Urothelium cell line (cell line): ENCODE data around the gene ARNT2.

Experiments
- DNase-seq: peaks from one replicate; pipeline ENCODE4 v3.0.0; 2011; ENCODE audit warnings: low spot score, mixed read lengths
- FAIRE-seq: peaks from 2 replicates; lab custom pipeline; 2011; peaks lifted over from hg19 to GRCh38; lab: Jason Lieb, UNC

ARNT2 gene

DNA sequence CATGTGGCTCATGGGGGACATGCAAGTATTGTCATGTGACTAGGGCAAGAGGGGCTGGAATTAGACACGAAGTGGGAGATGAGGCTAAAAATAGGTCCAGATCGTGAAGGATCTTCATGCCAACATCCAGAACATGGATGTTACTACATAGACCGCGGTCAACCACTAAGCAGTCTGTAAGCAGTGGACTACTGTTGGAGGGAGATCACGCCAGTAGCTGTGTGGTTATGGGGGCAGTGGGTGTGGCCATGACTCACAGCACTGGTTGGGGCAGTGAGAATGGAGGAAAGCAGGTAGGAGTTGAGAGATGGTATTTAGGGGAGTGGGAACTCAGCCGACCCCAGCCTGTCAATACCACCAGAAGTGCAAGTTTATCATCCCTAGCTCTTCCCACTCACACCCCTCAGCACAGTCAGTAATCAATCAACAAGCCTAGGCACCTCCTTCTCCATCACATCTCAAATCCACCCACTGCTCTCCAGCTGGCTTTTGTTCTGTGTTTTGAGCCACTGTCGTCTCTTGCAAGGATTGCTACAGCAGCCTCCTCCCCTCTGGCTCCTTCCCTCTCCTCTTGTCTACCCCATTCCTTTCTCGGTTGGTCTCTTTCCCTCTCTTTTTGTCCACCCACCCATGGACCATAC, 183.8 kb downstream of the ARNT2 start:
- DNase-seq (no peak), FAIRE-seq (no peak)

DNA sequence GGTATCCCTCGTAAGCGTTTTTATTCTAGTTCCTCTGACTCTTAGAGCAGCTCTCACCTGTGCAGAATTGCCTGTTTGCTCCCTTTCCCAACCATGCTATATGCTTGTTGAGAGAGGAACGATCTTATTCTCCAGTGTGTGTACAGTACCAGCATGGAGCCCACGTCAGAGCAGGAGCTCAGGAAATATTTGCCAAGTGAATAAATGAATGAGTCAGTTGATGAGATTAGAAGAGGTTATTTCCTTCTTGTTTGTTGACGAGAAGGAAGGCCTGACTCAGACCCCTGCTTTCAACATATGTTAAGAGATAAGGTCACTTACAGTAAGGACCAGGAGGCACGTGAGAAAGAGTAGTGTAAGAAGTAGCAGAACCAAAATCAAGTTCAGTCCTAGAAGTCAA, 184.6 kb downstream of the ARNT2 start:
- FAIRE-seq: no peak
- no peak for DNase-seq

DNA sequence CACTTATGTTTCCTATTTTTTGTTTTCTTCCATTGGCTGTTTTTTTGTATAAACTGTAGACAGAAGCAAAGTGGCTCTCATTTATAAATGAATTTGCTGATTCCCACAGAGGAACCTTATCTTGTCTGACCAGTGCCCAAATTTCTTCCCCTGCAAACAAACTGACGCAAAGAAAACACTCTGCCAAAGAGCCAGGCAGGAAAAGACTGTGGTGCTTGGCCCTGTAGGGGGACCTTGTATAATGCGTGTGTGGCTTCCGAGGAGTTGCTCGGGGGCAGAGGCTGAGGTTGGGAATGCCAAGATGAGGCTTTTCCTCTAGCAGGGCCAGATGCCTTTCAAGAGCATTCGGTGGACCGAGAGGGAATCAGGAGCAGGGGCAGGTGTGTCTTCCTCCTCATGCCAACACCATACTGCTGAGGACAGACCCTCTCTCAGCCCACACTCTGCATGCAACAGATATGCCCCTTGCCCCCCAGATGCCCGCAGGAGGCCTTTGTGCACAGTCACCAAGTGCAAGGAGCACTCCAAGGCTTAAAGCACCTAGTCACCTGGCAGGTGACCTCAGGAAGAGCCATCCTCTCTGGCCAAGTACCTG, 186.7 kb downstream of the ARNT2 start:
- no peak for FAIRE-seq
- no peak for DNase-seq

DNA sequence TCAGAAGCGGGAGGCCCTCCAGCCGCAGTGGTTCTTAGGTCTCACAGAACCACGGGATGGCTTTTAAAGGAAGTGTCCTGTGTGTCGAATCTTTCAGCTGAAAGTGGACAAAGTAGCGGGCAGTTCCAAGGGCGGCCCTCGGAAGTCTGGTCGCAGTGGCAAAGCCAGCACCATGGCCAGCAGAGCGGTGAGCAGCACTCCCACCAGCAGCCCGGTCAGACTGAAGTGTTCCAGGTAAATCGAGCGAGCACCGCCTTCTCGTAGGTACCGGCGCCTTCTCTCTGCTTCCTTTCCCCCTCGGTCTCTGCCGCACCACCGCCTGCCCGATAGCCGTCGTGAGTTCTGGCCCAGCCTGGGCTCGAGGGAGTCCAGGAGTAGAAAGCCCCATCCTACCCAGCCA, 187.3 kb downstream of the ARNT2 start:
- DNase-seq (no peak), FAIRE-seq (no peak)

DNA sequence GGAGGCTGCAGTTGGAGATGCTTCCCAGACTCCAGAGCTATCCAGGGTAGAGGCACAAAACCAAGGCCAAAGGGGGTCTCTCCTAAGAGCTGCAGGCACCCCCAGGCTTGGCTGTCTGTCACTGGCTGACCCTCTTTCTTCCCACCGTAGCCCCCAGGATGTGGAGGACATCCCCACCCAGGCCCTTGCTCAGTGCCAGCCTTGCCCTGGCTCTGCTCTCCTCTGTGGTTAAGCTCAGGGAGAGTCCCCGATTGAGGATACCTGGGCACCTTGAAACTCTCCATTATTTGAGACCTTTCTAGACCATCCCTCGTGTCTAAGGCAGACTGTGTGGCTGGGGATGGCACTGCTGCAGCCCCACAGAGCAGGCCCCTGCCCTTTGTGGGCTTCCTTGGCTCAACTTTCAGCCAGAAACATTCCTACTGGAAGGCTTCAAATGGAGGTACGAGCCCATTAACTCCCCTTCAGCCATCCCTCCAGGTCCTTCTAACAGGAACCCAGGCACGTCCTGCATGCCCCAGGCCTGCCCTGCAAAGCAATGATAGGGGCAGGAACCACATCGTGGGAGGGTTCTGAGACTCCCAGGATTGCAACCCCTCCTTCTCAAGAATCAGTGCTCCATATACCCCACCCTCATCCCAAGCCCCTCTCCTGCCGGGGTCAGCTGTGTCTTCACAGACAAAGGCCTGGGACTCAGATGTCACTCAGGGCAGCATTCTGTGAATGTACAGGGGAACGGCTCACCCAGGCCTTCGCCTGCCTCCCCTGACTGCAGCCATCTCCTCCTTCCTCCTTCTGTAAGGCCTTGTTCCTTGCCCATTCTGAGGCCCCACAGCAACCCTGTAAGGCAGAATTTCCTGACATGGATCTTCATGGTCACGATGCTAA, 188.0 kb downstream of the ARNT2 start:
- FAIRE-seq (no peak), DNase-seq (no peak)

DNA sequence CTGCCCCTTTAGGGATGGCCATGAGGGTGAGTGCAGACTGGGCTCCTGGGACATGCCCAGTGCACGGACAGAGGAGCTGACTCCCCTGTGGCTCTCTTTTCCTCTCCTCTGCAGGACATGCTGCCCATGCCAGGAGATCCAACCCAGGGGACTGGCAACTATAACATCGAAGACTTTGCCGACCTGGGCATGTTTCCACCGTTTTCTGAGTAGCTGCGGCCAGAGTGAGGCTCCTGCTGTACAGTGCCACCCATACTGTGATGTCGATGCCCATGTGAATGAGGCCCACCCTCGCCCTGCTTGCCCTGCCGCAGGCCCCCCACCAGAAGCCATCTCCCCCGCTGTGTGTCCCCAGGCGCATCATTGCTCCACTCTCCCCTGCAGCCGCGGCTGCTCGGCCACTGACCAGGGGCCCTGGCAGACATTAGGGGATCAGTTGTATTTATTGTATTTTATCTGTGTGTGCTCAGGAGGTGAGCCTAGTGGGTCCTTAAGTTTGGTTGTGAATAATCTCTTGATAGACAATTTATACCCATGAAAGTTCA, 189.4 kb downstream of the ARNT2 start:
- FAIRE-seq (no peak), DNase-seq (no peak)

DNA sequence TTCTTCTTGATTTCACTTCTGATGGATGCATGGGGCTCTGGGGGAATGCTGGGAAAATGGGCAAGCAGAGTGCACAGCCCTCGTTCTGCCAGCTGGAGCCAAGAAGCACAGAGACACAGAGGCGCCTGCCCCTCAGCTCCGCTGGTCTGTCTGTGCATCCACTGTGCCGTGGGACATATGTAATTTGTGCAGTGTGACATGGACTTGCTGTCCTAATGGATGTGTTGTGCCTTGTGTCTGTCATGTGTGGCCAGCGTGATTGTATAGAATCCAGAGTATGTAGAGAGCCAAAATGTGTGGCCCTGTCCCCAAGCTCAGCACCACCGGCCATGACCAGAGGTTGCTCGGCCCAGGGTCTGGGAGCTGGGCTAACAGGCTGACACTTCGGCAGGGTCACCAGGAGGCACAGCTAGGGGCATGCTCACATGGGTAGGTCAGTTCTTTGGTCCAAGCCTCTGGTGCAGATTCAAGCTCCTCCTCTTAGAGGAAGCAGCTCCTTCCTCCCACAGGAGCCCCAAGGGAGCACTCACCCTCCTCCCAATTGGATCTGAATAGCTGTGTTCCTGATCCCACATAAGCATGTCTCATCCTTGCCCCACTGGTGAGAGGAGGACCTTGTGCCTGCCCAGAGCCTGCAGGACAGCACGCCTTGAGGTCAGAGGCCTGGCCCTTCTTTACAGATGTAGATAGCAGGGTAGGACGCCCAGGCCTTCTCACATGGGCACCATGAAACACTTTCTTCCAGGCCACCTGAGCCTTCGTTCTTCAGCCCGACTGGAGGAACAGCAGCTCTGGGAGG, 190.1 kb downstream of the ARNT2 start:
- no peak for FAIRE-seq
- no peak for DNase-seq

DNA sequence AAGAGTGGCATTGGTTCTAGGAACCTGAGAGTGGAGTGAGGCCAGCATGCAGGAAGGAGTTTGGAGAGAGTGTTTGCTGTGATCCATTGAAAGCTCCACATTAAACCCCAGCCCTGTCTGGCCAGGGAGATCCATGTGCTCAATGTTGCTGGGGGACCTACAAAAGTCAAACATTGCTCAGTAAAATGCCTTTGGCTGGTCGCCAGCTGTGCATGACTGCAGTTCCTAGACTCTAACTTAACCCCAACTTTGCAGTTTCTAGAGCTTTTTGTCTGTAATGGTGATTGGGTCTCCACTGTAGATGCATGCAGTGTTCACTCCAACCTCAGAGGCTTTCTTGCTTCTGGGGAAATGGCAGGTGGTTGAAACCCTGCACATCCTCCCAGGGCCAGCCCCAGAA, 191.2 kb downstream of the ARNT2 start:
- FAIRE-seq: no peak

DNA sequence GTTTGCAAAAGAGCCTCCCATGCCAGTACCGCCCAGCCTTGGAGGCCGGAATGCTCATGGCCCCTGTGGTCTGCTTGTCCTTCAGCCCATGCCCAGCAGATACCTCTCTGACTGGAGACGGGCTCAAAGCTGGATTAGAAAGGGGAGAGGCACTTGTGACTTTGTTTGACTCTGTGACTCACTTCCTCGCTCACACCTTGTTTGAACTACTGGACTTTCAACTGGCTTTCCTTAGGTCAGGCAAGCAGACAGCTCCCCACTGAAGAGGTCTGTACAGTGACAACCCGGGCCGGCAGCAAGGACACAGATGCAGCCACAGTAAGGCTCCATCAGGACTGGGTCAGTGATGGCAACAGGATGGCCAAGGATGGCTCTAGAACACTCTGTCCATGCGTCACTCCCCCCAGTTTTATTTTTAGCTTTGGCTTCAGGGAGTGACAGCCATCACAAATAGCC, 192.4 kb downstream of the ARNT2 start:
- no peak for DNase-seq
- no peak for FAIRE-seq

More for the DNA sequence above, 191.2 kb downstream of the ARNT2 start:
- no peak for DNase-seq

DNA sequence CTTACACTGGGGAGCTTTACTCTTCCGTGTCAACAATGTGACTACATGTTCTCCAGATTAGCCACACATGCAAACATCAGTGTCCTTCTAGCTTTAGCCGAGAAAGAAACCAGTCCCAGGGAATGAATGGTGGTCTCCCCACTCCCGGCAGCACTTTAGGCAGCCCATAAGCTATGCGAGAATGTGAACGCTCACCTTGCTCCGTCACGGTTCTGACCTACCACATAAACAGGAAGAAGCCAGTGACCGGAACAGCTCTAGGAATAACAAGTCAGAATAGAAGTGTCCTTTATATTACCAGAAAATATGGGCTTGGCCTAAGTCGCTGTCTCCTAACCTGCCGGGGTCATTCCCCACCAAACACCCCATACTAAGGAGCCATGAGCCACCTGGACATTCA, 192.9 kb downstream of the ARNT2 start:
- FAIRE-seq: no peak

DNA sequence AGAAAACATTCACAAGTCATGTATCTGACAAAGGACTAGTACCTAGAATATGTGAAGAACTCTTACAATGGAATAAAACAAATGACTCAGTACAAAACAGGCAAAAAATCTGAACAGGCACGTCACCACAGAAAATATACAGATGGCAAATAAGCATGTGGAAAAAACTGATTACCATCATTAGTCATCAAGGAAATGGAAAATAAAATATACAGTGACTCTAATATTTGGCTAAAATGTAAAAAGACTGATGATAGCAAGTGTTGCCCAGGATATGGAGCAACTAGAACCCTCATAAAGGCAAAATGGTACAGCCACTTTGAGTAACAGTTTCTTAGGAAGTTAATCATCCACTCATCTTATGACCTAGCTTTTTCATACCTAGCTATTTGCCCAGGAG, 195.2 kb downstream of the ARNT2 start:
- FAIRE-seq (no peak), DNase-seq (no peak)

More for the DNA sequence above, 192.9 kb downstream of the ARNT2 start:
- DNase-seq: no peak

DNA sequence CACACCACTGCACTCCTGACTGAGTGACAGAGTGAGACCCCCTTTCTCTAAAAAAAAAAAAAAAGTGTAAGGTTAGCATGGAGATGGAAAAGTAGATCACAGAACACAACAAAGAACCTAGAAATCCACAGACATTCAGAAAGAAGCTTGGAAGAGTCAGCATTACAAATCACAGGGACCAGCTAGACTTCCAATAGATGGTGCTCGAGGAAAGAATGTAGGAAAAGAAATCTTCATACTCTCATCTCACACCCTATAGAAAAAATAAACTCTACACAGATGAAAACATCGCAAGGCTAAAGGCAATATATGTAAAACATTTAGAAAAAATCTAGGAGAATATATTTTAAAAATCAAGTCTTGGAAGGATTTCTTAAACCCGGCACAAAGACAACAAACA, 196.4 kb downstream of the ARNT2 start:
- DNase-seq: no peak
- no peak for FAIRE-seq

DNA sequence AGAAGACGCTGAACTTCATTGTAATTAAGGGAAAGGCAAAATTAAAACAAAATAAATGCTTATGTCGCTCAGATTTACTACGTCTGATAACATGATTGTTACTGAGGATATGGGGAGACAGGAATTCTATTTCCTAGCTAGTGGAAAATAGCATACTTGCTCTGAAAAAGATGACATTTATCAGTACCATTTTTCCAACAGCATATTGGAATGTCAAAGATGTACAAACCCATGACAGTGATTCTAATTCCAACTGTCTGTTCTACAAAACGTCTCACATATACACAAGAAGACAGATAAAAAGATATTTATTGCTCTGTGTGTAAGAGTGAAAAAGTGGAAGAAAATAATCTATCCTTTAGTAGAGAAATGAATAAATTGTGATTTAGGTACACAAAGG, 197.1 kb downstream of the ARNT2 start:
- DNase-seq (no peak), FAIRE-seq (no peak)

DNA sequence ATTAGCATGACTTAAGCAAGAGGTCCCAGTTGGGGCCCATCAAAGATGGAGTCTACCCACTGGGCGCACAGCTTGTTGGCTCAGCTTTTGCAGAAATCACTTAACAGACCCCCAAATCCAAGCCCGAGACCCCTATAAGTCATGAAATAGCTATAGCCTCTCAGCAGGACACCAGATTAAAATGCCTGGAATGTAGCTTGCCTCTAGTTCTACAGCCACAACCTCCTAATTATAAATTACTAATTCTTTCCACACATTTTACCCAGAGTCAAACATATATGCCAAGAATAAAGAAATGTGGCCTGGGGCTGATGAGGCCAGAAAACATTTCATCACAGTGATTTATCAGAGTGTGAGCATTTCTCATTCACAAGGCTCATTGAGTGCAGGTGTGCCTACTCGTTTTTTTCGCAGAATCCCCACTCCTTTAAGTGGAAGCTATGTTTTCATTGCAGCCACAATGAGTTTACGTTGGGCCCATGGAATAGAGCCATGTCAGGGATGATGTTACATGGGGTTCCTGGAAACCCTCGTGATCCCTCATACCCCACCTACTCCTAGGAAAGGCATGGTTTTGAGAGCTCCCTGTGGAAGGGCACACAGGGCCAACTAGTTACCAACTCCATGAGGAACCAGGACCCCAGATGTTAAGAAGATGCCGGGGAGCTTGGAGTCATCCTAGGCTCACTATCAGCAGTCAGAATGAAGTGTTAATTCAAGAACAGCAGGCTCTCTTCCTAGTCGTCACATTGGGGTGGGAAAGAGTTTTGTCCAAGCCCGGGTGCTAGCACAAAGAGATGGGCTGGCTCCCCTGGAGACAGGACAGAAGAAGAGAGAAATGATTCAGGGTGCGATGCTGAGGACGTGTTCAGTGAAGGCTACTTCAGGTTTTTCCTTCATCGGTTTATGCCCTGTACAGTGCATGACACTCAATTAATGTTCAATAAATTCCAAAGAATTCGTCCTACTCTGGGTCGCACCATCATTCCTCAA, 200.7 kb downstream of the ARNT2 start:
- FAIRE-seq (no peak), DNase-seq (no peak)

DNA sequence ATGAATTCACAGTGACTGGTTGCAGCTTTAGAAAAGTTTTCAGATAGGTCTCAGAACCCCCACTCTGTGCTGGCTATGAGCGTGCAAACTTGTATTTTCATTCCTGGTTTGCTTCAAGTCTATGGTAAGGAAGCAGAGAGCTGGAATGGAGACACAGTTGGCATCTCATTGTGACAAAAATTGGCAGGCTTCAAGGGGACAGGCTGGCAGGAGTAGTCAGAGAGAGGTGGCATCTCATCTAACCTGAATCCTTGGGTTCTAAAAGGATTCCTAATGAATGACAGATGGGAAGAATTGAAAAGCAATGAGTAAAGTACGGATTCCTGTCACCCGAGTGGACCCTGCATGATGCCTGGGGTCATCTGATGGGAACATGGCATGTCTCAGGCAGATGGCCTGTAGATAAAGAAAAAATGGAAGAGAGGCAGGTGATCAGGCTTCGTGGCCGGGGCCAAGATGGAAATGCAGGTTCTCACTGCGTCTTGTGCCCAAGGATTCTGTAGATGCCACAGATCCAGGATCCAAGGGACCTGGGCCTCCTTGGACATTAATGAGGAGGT, 201.5 kb downstream of the ARNT2 start:
- no peak for FAIRE-seq

DNA sequence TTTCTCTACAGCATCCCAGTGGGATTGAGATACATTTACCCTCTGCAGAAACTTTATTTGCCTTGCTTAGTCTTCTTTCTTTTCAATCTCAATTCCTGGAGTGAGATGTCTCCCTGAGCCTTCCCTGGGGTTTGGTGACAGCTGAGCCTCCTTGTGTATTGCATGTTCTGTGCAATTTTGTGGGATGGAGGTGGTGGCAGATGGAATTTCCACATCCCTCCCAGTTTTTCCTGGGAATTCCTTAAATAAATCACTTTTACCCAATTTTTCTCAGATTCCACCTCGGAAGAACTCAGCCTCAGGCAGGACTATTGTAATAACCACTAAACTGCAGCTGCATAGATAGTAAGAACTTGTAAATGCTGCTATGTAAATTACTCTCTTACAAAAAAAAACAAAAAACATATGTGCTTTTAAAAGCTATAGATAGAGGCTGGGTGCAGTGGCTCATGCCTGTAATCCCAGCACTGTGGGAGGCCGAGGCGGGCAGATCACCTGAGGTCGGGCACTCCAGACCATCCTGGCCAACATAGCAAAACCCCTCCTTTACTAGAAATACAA, 202.4 kb downstream of the ARNT2 start:
- FAIRE-seq (no peak), DNase-seq (no peak)

More for the DNA sequence above, 201.5 kb downstream of the ARNT2 start:
- no peak for DNase-seq

DNA sequence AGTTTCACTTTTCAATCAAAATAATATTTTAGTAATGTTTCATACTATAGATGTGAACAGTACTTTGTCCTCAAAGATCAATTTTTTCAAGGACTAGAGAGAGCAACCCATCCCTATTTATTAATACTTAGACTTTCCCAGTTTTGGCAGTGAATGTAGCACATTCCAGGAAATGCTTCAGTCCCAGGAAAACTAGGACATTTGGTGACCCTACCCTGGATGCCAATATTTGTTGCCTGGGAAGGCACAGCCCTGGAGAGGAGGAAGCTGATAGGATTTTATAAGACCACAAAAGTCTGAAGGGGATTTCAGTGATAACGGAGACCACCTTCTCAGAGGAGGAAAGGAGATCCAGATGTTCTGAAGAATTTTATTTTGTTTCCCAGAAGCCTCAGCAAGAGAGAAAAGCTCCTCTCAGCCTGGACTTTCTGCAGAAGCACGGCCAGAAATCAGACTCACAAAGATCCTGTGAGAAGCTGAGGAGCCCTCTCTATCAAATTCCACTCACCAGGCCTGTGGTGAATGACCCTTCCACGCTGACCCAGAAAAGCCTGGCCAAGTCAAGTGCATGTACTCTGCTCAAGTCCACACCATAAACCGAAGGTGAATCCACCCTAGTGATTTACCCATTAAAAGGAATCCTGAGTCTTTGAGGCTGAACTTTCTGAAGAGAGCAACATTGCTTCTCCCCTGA, 203.3 kb downstream of the ARNT2 start:
- DNase-seq: no peak
- FAIRE-seq: no peak

DNA sequence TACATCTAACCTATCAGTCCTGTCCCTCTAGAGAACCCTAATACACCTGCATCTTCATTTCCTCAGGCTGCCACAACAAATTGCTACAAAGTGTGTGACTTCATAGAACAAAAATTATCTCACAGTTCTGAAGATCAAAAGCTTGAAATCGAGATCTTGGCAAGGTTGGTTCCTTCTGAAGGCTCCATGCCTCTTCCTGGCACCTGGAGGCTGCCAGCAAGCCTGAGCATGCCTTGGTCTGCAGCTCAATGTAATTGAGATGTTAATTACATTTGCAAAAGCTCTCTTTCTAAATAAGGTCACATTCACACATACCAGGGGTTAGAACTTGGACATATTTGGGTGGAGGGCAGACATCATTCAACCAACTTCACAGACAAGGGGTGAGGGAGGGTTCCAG, 204.5 kb downstream of the ARNT2 start:
- DNase-seq: no peak
- FAIRE-seq: no peak
